Mesothelial cell of epicardium (in vitro differentiated cells): Measurements from ENCODE around the gene ATR. TPM values are rescaled to one million over a fixed set of nuclear protein-coding genes. Genes with fewer than 3 reads are reported as not detected.

Source experiments
- DNase-seq, 2 experiments: peaks; one replicate each; pipeline ENCODE4 v3.0.0; 2021; ENCODE audit warnings: low spot score in 2 of 2; ENCODE audit not compliant: unreplicated experiment in 2 of 2
- H3K27ac Mint-ChIP-seq: 2 replicates; pipeline ENCODE4 v1.8.0; 2021; ENCODE audit warnings: mixed read lengths
- H3K27me3 Mint-ChIP-seq: 2 replicates; pipeline ENCODE4 v1.8.0; 2021; ENCODE audit warnings: low read depth, mixed read lengths
- H3K36me3 Mint-ChIP-seq: 2 replicates; pipeline ENCODE4 v1.8.0; 2021; ENCODE audit warnings: mixed read lengths
- H3K4me1 Mint-ChIP-seq: 2 replicates; pipeline ENCODE4 v1.8.0; 2021; ENCODE audit warnings: mixed read lengths
- H3K4me3 Mint-ChIP-seq: 2 replicates; pipeline ENCODE4 v1.8.0; 2021; ENCODE audit warnings: mild to moderate bottlenecking, moderate library complexity, mixed read lengths
- H3K9me3 Mint-ChIP-seq: 2 replicates; pipeline ENCODE4 v1.8.0; 2021; ENCODE audit warnings: mixed read lengths
- CTCF ChIP-seq: fragments of 200-600 bp; sonication (generic); IDR thresholded peaks from one replicate; pipeline ENCODE4 v1.5.0; 2021; ENCODE audit warnings: antibody characterized with exemption; ENCODE audit not compliant: unreplicated experiment
- total RNA-seq: library from RNA; stranded (reverse); gene quantifications from 3 replicates; pipeline ENCODE4 v1.2.1, GENCODE V29; 2021

ATR gene
- total RNA-seq, 1 donor from 2014 or later = 25.5 TPM

GRCh38 chr3:142436951-142437585 is 141.5 kb downstream of the ATR start:
- TF ChIP-seq CTCF = no peak
- peaks cover 29% of the 10 kb centered on the region for H3K36me3 Mint-ChIP-seq
- H3K4me1 Mint-ChIP-seq = peaks cover 7% of the 10 kb centered on the region
- H3K9me3 Mint-ChIP-seq = peaks cover 14% of the 10 kb centered on the region
- no peak overlapping the region for H3K27ac Mint-ChIP-seq
- no peak overlapping the region for H3K4me3 Mint-ChIP-seq
- no peaks in the 10 kb centered on the region for H3K27me3 Mint-ChIP-seq
- DNase-seq = no peak

GRCh38 chr3:142434503-142434902 is 144.0 kb downstream of the ATR start:
- DNase-seq = no peak
- Mint-ChIP-seq H3K27ac (no peak overlapping the region), H3K4me3 (no peak overlapping the region), H3K9me3 (peaks cover 10% of the 10 kb centered on the region), H3K27me3 (no peaks in the 10 kb centered on the region), H3K36me3 (peaks cover 31% of the 10 kb centered on the region), H3K4me1 (peaks cover 6% of the 10 kb centered on the region)
- TF ChIP-seq CTCF = no peak

- no peak for TF ChIP-seq CTCF
- Mint-ChIP-seq H3K27me3 (no peaks in the 10 kb centered on the region), H3K4me3 (no peak overlapping the region), H3K9me3 (peaks cover 10% of the 10 kb centered on the region), H3K27ac (no peak overlapping the region), H3K36me3 (peaks cover 41% of the 10 kb centered on the region), H3K4me1 (no peaks in the 10 kb centered on the region)
- no peak for DNase-seq
Observed at GRCh38 chr3:142433110-142433509, 145.4 kb downstream of the ATR start.

- Mint-ChIP-seq H3K36me3 (peaks cover 31% of the 10 kb centered on the region), H3K27ac (no peak overlapping the region), H3K27me3 (no peaks in the 10 kb centered on the region), H3K9me3 (no peaks in the 10 kb centered on the region), H3K4me3 (no peak overlapping the region), H3K4me1 (no peaks in the 10 kb centered on the region)
- DNase-seq = no peak
- TF ChIP-seq CTCF = no peak
Observed at GRCh38 chr3:142429582-142429981, 149.0 kb downstream of the ATR start.

GRCh38 chr3:142424754-142425153 is 153.8 kb downstream of the ATR start:
- no peaks in the 10 kb centered on the region for H3K9me3 Mint-ChIP-seq
- peaks cover 31% of the 10 kb centered on the region for H3K36me3 Mint-ChIP-seq
- no peaks in the 10 kb centered on the region for H3K27me3 Mint-ChIP-seq
- H3K4me1 Mint-ChIP-seq = no peaks in the 10 kb centered on the region
- no peak overlapping the region for H3K4me3 Mint-ChIP-seq
- H3K27ac Mint-ChIP-seq = no peak overlapping the region
- no peak for TF ChIP-seq CTCF
- DNase-seq = no peak
